GM12865 (cell line): ENCODE results near the gene PDXDC1.
"Not testable (repeated sequence)": the region's sequence is repeated elsewhere in the genome, so short reads cannot be mapped to it uniquely, and the experiment has no call there.

Experiments used
- DNase-seq: peaks from one replicate; pipeline ENCODE4 v3.0.0; 2010; ENCODE audit warnings: low read depth
- H3K4me3 ChIP-seq: 2 replicates; pipeline ENCODE4 v1.5.1; 2011; ENCODE audit warnings: mild to moderate bottlenecking, low read depth, low read length, control low read depth
- CTCF ChIP-seq: IDR thresholded peaks from 2 replicates; pipeline ENCODE4 v1.5.1; 2011; ENCODE audit warnings: low read length, control low read depth, low read depth, inconsistent platforms; ENCODE audit not compliant: insufficient read depth; ENCODE audit errors: missing control alignments

The PDXDC1 gene

GRCh38 chr16:15015671-15016070 lies 40.8 kb downstream of the PDXDC1 start:
- not testable (repeated sequence) for H3K4me3 ChIP-seq, DNase-seq

GRCh38 chr16:15016354-15016753 lies 41.5 kb downstream of the PDXDC1 start:
- H3K4me3 ChIP-seq, DNase-seq: not testable (repeated sequence)

GRCh38 chr16:15016951-15017580 lies 42.2 kb downstream of the PDXDC1 start:
- not testable (repeated sequence) for H3K4me3 ChIP-seq, DNase-seq

- not testable (repeated sequence) for DNase-seq, H3K4me3 ChIP-seq
Observed at GRCh38 chr16:15021429-15021828, 46.6 kb downstream of the PDXDC1 start.

- peak; percentile 67 for DNase-seq
- H3K4me3 ChIP-seq: not testable (repeated sequence)
- peak; percentile 47 for TF ChIP-seq CTCF
Observed at GRCh38 chr16:15022194-15022593, 47.4 kb downstream of the PDXDC1 start.

- DNase-seq, H3K4me3 ChIP-seq: not testable (repeated sequence)
Observed at GRCh38 chr16:15023381-15024077, 48.7 kb downstream of the PDXDC1 start.

GRCh38 chr16:15024858-15025199 lies 50.0 kb downstream of the PDXDC1 start:
- not testable (repeated sequence) for DNase-seq, H3K4me3 ChIP-seq

- DNase-seq, H3K4me3 ChIP-seq: not testable (repeated sequence)
Observed at GRCh38 chr16:15025234-15025951, 50.6 kb downstream of the PDXDC1 start.

- H3K4me3 ChIP-seq, DNase-seq: not testable (repeated sequence)
Observed at GRCh38 chr16:15027051-15027450, 52.2 kb downstream of the PDXDC1 start.

GRCh38 chr16:15027503-15028344 lies 52.9 kb downstream of the PDXDC1 start:
- H3K4me3 ChIP-seq, DNase-seq: not testable (repeated sequence)

- not testable (repeated sequence) for DNase-seq, H3K4me3 ChIP-seq
Observed at GRCh38 chr16:15028345-15028715, 53.5 kb downstream of the PDXDC1 start.

- not testable (repeated sequence) for H3K4me3 ChIP-seq, DNase-seq
Observed at GRCh38 chr16:15028801-15029698, 54.2 kb downstream of the PDXDC1 start.

GRCh38 chr16:15029749-15030148 lies 54.9 kb downstream of the PDXDC1 start:
- not testable (repeated sequence) for H3K4me3 ChIP-seq, DNase-seq
